Neural progenitor cell (in vitro differentiated cells): ENCODE data around the gene ADD3. TPM values are rescaled to one million over a fixed set of nuclear protein-coding genes. Genes with fewer than 3 reads are reported as not detected.

Experiments used
- DNase-seq: peaks from one replicate; pipeline ENCODE4 v3.0.0-alpha.2; 2016; ENCODE audit warnings: low spot score
- H2AFZ ChIP-seq: fragments of 200-600 bp; sonication (generic); replicated peaks from 2 replicates; pipeline ENCODE4 v1.6.1; 2016; ENCODE audit warnings: antibody characterized with exemption
- H3F3A ChIP-seq: fragments of 200-600 bp; sonication (generic); 2 replicates; pipeline ENCODE4 v1.6.1; 2016; ENCODE audit warnings: antibody characterized with exemption, low read depth
- H3K27ac ChIP-seq: fragments of 200-600 bp; sonication (generic); 2 replicates; pipeline ENCODE4 v1.5.1; 2016; ENCODE audit warnings: mild to moderate bottlenecking
- H3K27me3 ChIP-seq: fragments of 200-600 bp; sonication (generic); 2 replicates; pipeline ENCODE4 v1.6.1; 2016; ENCODE audit warnings: mild to moderate bottlenecking, moderate library complexity
- H3K36me3 ChIP-seq: fragments of 200-600 bp; sonication (generic); 2 replicates; pipeline ENCODE4 v1.5.1; 2016
- H3K4me1 ChIP-seq: fragments of 200-600 bp; sonication (generic); 2 replicates; pipeline ENCODE4 v1.6.1; 2016; ENCODE audit warnings: mixed run types
- H3K4me2 ChIP-seq: fragments of 200-600 bp; sonication (generic); 2 replicates; pipeline ENCODE4 v1.6.1; 2016
- H3K4me3 ChIP-seq: fragments of 200-600 bp; sonication (generic); 2 replicates; pipeline ENCODE4 v1.5.1; 2016
- H3K79me2 ChIP-seq: fragments of 200-600 bp; sonication (generic); 2 replicates; pipeline ENCODE4 v1.6.1; 2016; ENCODE audit warnings: low read depth
- H3K9ac ChIP-seq: fragments of 200-600 bp; sonication (generic); 2 replicates; pipeline ENCODE4 v1.6.1; 2016
- H3K9me3 ChIP-seq: fragments of 200-600 bp; sonication (generic); 2 replicates; pipeline ENCODE4 v1.5.1; 2016; ENCODE audit warnings: low read depth
- H4K20me1 ChIP-seq: fragments of 200-600 bp; sonication (generic); 2 replicates; pipeline ENCODE4 v1.6.1; 2016; ENCODE audit warnings: low read depth
- H3K27ac Mint-ChIP-seq: 3 replicates; pipeline ENCODE4 v1.8.0; 2021; ENCODE audit warnings: mixed read lengths
- H3K27me3 Mint-ChIP-seq: 2 replicates; pipeline ENCODE4 v1.8.0; 2022; ENCODE audit warnings: low read depth, mild to moderate bottlenecking, inconsistent platforms, moderate library complexity, mixed read lengths; ENCODE audit not compliant: insufficient read depth
- H3K36me3 Mint-ChIP-seq: 3 replicates; pipeline ENCODE4 v1.8.0; 2021; ENCODE audit warnings: mixed read lengths
- H3K4me1 Mint-ChIP-seq: 3 replicates; pipeline ENCODE4 v1.8.0; 2021; ENCODE audit warnings: mixed read lengths
- H3K4me3 Mint-ChIP-seq: 3 replicates; pipeline ENCODE4 v1.8.0; 2021; ENCODE audit warnings: mild to moderate bottlenecking, moderate library complexity, mixed read lengths
- H3K9me3 Mint-ChIP-seq: 3 replicates; pipeline ENCODE4 v1.8.0; 2020; ENCODE audit warnings: mixed read lengths
- EZH2 ChIP-seq: fragments of 200-600 bp; sonication (generic); IDR thresholded peaks from 2 replicates; pipeline ENCODE4 v1.6.1; 2017; ENCODE audit warnings: antibody characterized with exemption, mild to moderate bottlenecking, moderate library complexity
- EZH2phosphoT487 ChIP-seq: fragments of 200-600 bp; sonication (generic); IDR thresholded peaks from 2 replicates; pipeline ENCODE4 v1.6.1; 2017; ENCODE audit warnings: antibody characterized with exemption
- total RNA-seq: library from RNA; depleted of rRNA; stranded (reverse); fragments of >200 nt; gene quantifications from 2 replicates; pipeline ENCODE4 v1.2.3, GENCODE V29; 2015; ENCODE audit warnings: low replicate concordance
- TF ChIP-seq, protein P1 (sequence below): fragments of 200-600 bp; sonication (generic); IDR thresholded peaks from 2 replicates; pipeline ENCODE4 v1.5.1; 2017; ENCODE audit warnings: antibody characterized with exemption, mild to moderate bottlenecking

ADD3 gene
- total RNA-seq, 1 donor from 2014 or later: 345 TPM

DNA sequence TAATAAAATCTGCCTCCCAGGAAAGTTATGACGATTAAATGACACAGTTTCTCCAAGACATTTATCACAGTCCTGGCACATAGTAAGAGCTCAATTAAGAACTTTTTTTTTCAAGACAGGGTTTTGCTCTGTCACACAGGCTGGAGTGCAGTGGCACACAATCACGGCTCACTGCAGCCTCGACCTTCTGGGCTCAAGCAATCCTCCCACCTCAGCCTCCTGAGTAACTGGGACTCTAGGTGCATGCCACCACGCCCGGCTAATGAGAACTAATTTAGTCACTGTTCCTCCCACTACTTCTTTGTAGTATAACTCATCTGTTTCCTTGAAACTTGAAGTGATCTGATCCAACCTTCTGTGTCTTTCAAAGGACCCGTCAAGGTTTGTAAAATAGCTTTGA lies 157.5 kb downstream of the ADD3 start:
- Histone ChIP-seq H3K4me1 (peaks cover 36% of the 10 kb centered on the region), H3K4me2 (no peak overlapping the region), H3K36me3 (no peaks in the 10 kb centered on the region), H2AFZ (no peak overlapping the region), H4K20me1 (no peaks in the 10 kb centered on the region), H3K9me3 (no peaks in the 10 kb centered on the region), H3K79me2 (no peaks in the 10 kb centered on the region), H3K27ac (no peak overlapping the region), H3K27me3 (peaks cover 84% of the 10 kb centered on the region), H3F3A (peaks cover 41% of the 10 kb centered on the region), H3K4me3 (no peak overlapping the region), H3K9ac (no peak overlapping the region)
- H3K27me3 Mint-ChIP-seq: peaks cover 38% of the 10 kb centered on the region
- H3K4me3 Mint-ChIP-seq: peak overlapping the region; percentile 18
- no peak overlapping the region for H3K27ac Mint-ChIP-seq
- DNase-seq: no peak
- peaks cover 32% of the 10 kb centered on the region for H3K4me1 Mint-ChIP-seq
- TF ChIP-seq EZH2phosphoT487 (no peak), EZH2 (no peak)
- TF ChIP-seq, protein P1, sequence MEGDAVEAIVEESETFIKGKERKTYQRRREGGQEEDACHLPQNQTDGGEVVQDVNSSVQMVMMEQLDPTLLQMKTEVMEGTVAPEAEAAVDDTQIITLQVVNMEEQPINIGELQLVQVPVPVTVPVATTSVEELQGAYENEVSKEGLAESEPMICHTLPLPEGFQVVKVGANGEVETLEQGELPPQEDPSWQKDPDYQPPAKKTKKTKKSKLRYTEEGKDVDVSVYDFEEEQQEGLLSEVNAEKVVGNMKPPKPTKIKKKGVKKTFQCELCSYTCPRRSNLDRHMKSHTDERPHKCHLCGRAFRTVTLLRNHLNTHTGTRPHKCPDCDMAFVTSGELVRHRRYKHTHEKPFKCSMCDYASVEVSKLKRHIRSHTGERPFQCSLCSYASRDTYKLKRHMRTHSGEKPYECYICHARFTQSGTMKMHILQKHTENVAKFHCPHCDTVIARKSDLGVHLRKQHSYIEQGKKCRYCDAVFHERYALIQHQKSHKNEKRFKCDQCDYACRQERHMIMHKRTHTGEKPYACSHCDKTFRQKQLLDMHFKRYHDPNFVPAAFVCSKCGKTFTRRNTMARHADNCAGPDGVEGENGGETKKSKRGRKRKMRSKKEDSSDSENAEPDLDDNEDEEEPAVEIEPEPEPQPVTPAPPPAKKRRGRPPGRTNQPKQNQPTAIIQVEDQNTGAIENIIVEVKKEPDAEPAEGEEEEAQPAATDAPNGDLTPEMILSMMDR: no peak
- no peaks in the 10 kb centered on the region for H3K9me3 Mint-ChIP-seq
- no peaks in the 10 kb centered on the region for H3K36me3 Mint-ChIP-seq

- H3K27me3 Mint-ChIP-seq: peaks cover 44% of the 10 kb centered on the region
- TF ChIP-seq EZH2 (no peak), EZH2phosphoT487 (no peak)
- TF ChIP-seq, protein P1: no peak
Observed at GRCh38 chr10:110167149-110167548, 159.4 kb downstream of the ADD3 start.

GRCh38 chr10:110168601-110169481 lies 161.1 kb downstream of the ADD3 start:
- Mint-ChIP-seq H3K9me3 (no peaks in the 10 kb centered on the region), H3K27me3 (peaks cover 44% of the 10 kb centered on the region), H3K4me1 (peaks cover 35% of the 10 kb centered on the region), H3K27ac (no peak overlapping the region), H3K36me3 (no peaks in the 10 kb centered on the region), H3K4me3 (peak overlapping the region; percentile 43)
- no peaks in the 10 kb centered on the region for H3K36me3 ChIP-seq
- H3K27me3 ChIP-seq: peaks cover 100% of the 10 kb centered on the region
- peak overlapping the region; percentile 72 for H2AFZ ChIP-seq
- peaks cover 33% of the 10 kb centered on the region for H3K4me1 ChIP-seq
- H3F3A ChIP-seq: peaks cover 35% of the 10 kb centered on the region
- no peaks in the 10 kb centered on the region for H3K79me2 ChIP-seq
- H3K27ac ChIP-seq: no peak overlapping the region
- H3K4me3 ChIP-seq: peak overlapping the region; percentile 34
- DNase-seq: no peak
- H3K9me3 ChIP-seq: no peaks in the 10 kb centered on the region
- peak overlapping the region; percentile 73 for H3K4me2 ChIP-seq
- H4K20me1 ChIP-seq: no peaks in the 10 kb centered on the region
- TF ChIP-seq EZH2 (peak; percentile 57), EZH2phosphoT487 (no peak)
- TF ChIP-seq, protein P1: no peak
- no peak overlapping the region for H3K9ac ChIP-seq

More at GRCh38 chr10:110167149-110167548, 159.4 kb downstream of the ADD3 start:
- Mint-ChIP-seq H3K4me1 (peaks cover 41% of the 10 kb centered on the region), H3K36me3 (no peaks in the 10 kb centered on the region), H3K27ac (no peak overlapping the region), H3K4me3 (no peak overlapping the region), H3K9me3 (no peaks in the 10 kb centered on the region)
- Histone ChIP-seq H3F3A (peaks cover 49% of the 10 kb centered on the region), H2AFZ (no peak overlapping the region), H3K27ac (no peak overlapping the region), H3K4me1 (peaks cover 46% of the 10 kb centered on the region), H3K9me3 (no peaks in the 10 kb centered on the region), H4K20me1 (no peaks in the 10 kb centered on the region), H3K9ac (no peak overlapping the region), H3K36me3 (no peaks in the 10 kb centered on the region), H3K79me2 (no peaks in the 10 kb centered on the region), H3K27me3 (peaks cover 87% of the 10 kb centered on the region), H3K4me3 (no peak overlapping the region), H3K4me2 (no peak overlapping the region)
- no peak for DNase-seq
